ENCODE data around the gene B4GALNT4. TPM values are rescaled to one million over a fixed set of nuclear protein-coding genes. Genes with fewer than 3 reads are reported as not detected.
A peak's percentile ranks its signal among the peaks of the same experiment; 100 is the strongest.

The B4GALNT4 gene
- polyA plus RNA-seq, 2 of the 4 experiments (the other 2 are of a cell fraction): 5.3 to 27.5 TPM

GRCh38 chr11:406796-407650 is 37.7 kb downstream of the B4GALNT4 start:
- peak overlapping the region; percentile 84 to 93 for H3K27ac ChIP-seq
- FAIRE-seq (no peak), ATAC-seq (peak; percentile 52 to 81), DNase-seq (ENCODE audit: low read depth in 1 of 2, low spot score in 1 of 2) (peak; percentile 63 to 90)
- no peaks in the 10 kb centered on the region for H3K9me3 ChIP-seq
- WGBS (ENCODE audit: missing lambda C conversion rate): 42% methylated on average over 18 of the region's 91 CpGs
- ChIA-PET POLR2A (interaction anchor here (0.6 to 3.3 kb wide), 11 partner anchors 10 to 200 kb away, joined by 3 to 30 read pairs (median 6); partner anchors contain the start of genes BET1L, PKP3, PTDSS2 and RIC8A), CTCF (interaction anchor here (0.8 to 9.0 kb wide), 11 partner anchors 10 to 155 kb away, joined by 3 to 112 read pairs (median 4); partner anchors contain the start of genes PKP3 and PTDSS2)
- H3K4me3 ChIP-seq: peak overlapping the region; percentile 56
- peak overlapping the region; percentile 88 for H3K4me2 ChIP-seq
- TF ChIP-seq EHF (CRISPR knock-in tag; IDR thresholded peaks at IDR 0.05) (no peak), RNF2 (IDR thresholded peaks at IDR 0.05; ENCODE audit: borderline replicate concordance, low read depth) (peak; percentile 63; the same call in 1 of the 2 replicates), RAD21 (conservative IDR thresholded peaks at IDR 0.05 in 1 of 2, IDR thresholded peaks at IDR 0.05 in 1 of 2) (peak; percentile 23 to 25; a peak in 3 of 5 replicates), SMC3 (IDR thresholded peaks at IDR 0.05) (peak; percentile 30; the same call in 2 of the 3 replicates), MAX (IDR thresholded peaks at IDR 0.05) (peak; percentile 73), JUN (IDR thresholded peaks at IDR 0.05) (peak in 1 of 2 experiments; percentile 46; a peak in 1 of 5 replicates), CTCF (IDR thresholded peaks at IDR 0.05) (peak; percentile 20), E2F6 (IDR thresholded peaks at IDR 0.05; ENCODE audit: borderline replicate concordance, low read depth) (peak; percentile 84), HOXA7 (CRISPR knock-in tag; IDR thresholded peaks at IDR 0.05) (no peak), PHF8 (IDR thresholded peaks at IDR 0.05; ENCODE audit: borderline replicate concordance, low read depth) (peak; percentile 59; the same call in 1 of the 2 replicates), REST (IDR thresholded peaks at IDR 0.05) (no peak), POLR2A (IDR thresholded peaks at IDR 0.05; ENCODE audit: low read length) (peak; percentile 28; the same call in 1 of the 2 replicates)
- H3K4me1 ChIP-seq: peaks cover 29% of the 10 kb centered on the region

- POLR2A ChIA-PET: interaction anchor here (0.8 to 3.3 kb wide), 9 partner anchors 9 to 200 kb away, joined by 3 to 30 read pairs (median 7); partner anchors contain the start of genes BET1L, PKP3, PTDSS2 and RIC8A
- Histone ChIP-seq H3K4me1 (peaks cover 30% of the 10 kb centered on the region), H3K4me3 (no peak overlapping the region), H3K27ac (peak overlapping the region in 1 of 2 experiments; percentile 74; a peak in 3 of 6 replicates), H3K9me3 (no peaks in the 10 kb centered on the region), H3K4me2 (peak overlapping the region; percentile 23)
- 92% methylated on average over 27 of the region's 28 CpGs for WGBS (ENCODE audit: missing lambda C conversion rate)
- FAIRE-seq: no peak
- CTCF ChIA-PET: interaction anchor here (0.9 to 9.0 kb wide), 6 partner anchors 9 to 111 kb away, joined by 4 to 112 read pairs (median 8); partner anchors contain the start of gene PTDSS2
- no peak for DNase-seq (ENCODE audit: low read depth in 1 of 2, low spot score in 1 of 2)
- ATAC-seq: peak in 1 of 2 experiments; percentile 1; a peak in 3 of 6 replicates
- no peak for TF ChIP-seq POLR2AphosphoS2 (conservative IDR thresholded peaks at IDR 0.05; ENCODE audit: low read length)
- TF ChIP-seq JUNB (IDR thresholded peaks at IDR 0.05): no peak
- TF ChIP-seq JUN (IDR thresholded peaks at IDR 0.05): no peak
- TF ChIP-seq REST (IDR thresholded peaks at IDR 0.05): no peak
- no peak for TF ChIP-seq USF2 (IDR thresholded peaks at IDR 0.05)
- no peak for TF ChIP-seq MAFK (IDR thresholded peaks at IDR 0.05; ENCODE audit: partially characterized antibody)
- TF ChIP-seq SREBF2 (IDR thresholded peaks at IDR 0.05): no peak
- TF ChIP-seq HDAC2 (IDR thresholded peaks at IDR 0.05): no peak
- no peak for TF ChIP-seq HMGXB4 (CRISPR knock-in tag; IDR thresholded peaks at IDR 0.05; ENCODE audit: borderline replicate concordance)
Observed at GRCh38 chr11:407651-408123, 38.4 kb downstream of the B4GALNT4 start.
